DOHH2 (cell line): Measurements from ENCODE around the gene PRKCH.

Experiments
- H3F3A ChIP-seq: fragments of 200-600 bp; sonication (generic), shearing (Covaris generic); 2 replicates; pipeline ENCODE4 v1.6.0; 2016; ENCODE audit warnings: antibody characterized with exemption, mild to moderate bottlenecking; ENCODE audit not compliant: control insufficient read depth, insufficient read depth
- H3K27ac ChIP-seq: fragments of 200-600 bp; sonication (generic); 2 replicates; pipeline ENCODE4 v1.5.1; 2014; ENCODE audit warnings: low read depth, mild to moderate bottlenecking, low read length, moderate library complexity
- H3K27me3 ChIP-seq: fragments of 200-600 bp; sonication (generic); 2 replicates; pipeline ENCODE4 v1.6.1; 2014; ENCODE audit warnings: mild to moderate bottlenecking, low read length, mixed read lengths; ENCODE audit not compliant: control insufficient read depth
- H3K36me3 ChIP-seq: fragments of 200-600 bp; sonication (generic); 2 replicates; pipeline ENCODE4 v1.6.1; 2014; ENCODE audit warnings: mild to moderate bottlenecking, low read length, moderate library complexity, mixed read lengths; ENCODE audit not compliant: control insufficient read depth
- H3K4me1 ChIP-seq: fragments of 200-600 bp; sonication (generic); 2 replicates; pipeline ENCODE4 v1.6.1; 2014; ENCODE audit warnings: mild to moderate bottlenecking, low read length, mixed read lengths; ENCODE audit not compliant: control insufficient read depth
- H3K4me2 ChIP-seq: fragments of 200-600 bp; sonication (generic); 2 replicates; pipeline ENCODE4 v1.6.0; 2014; ENCODE audit warnings: mild to moderate bottlenecking, low read length, moderate library complexity
- H3K4me3 ChIP-seq: fragments of 200-600 bp; sonication (generic); 2 replicates; pipeline ENCODE4 v1.5.1; 2014; ENCODE audit warnings: mild to moderate bottlenecking, low read length, mixed read lengths
- H3K79me2 ChIP-seq: fragments of 200-600 bp; sonication (generic); 2 replicates; pipeline ENCODE4 v1.6.1; 2014; ENCODE audit warnings: mild to moderate bottlenecking, low read length, mixed read lengths; ENCODE audit not compliant: control insufficient read depth
- H3K9me2 ChIP-seq: fragments of 200-600 bp; sonication (generic); replicated peaks from 2 replicates; pipeline ENCODE4 v1.6.1; 2014; ENCODE audit warnings: mild to moderate bottlenecking, low read length, mixed read lengths; ENCODE audit not compliant: control insufficient read depth
- H3K9me3 ChIP-seq: fragments of 200-600 bp; sonication (generic); 2 replicates; pipeline ENCODE4 v1.6.1; 2014; ENCODE audit warnings: antibody characterized with exemption, low read length, mixed read lengths; ENCODE audit not compliant: control insufficient read depth, insufficient read depth
- H4K20me1 ChIP-seq: fragments of 200-600 bp; sonication (generic); 2 replicates; pipeline ENCODE4 v1.6.0; 2014; ENCODE audit warnings: low read depth, mild to moderate bottlenecking, antibody characterized with exemption, low read length, moderate library complexity; ENCODE audit not compliant: control insufficient read depth, insufficient read depth
- CTCF ChIP-seq: fragments of 200-600 bp; sonication (generic); IDR thresholded peaks from one replicate; pipeline ENCODE4 v1.5.1; 2014; ENCODE audit warnings: antibody characterized with exemption, mild to moderate bottlenecking, low read depth, low read length; ENCODE audit not compliant: poor library complexity, severe bottlenecking
- EZH2phosphoT487 ChIP-seq: fragments of 200-600 bp; sonication (generic); IDR thresholded peaks from 2 replicates; pipeline ENCODE4 v1.6.1; 2017; ENCODE audit warnings: borderline replicate concordance, mild to moderate bottlenecking, antibody characterized with exemption, low read length, moderate library complexity, mixed read lengths

PRKCH gene

DNA sequence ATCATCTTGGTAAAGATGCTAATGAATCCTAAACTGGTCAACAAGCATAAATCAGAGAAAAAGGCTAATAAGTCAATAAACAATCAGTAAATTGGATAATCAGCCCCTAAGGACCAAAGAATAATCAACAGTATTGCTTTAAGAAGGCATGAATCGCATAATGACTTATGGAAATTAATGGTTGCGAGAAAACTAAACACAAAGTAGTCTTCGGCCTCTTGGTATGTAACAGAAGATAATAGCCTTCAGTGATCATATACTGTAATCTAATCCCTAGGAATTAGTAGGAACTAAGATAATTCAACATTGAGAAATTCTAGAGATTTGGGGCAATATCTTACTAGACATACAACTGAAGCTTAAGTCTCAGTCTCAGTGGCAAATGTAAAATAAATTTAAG, 122.1 kb downstream of the PRKCH start:
- H3K4me3 ChIP-seq: no peak overlapping the region
- no peak overlapping the region for H3K27ac ChIP-seq
- no peaks in the 10 kb centered on the region for H3K9me2 ChIP-seq
- H3K9me3 ChIP-seq: no peaks in the 10 kb centered on the region
- H3F3A ChIP-seq: no peaks in the 10 kb centered on the region
- H3K79me2 ChIP-seq: no peaks in the 10 kb centered on the region
- no peaks in the 10 kb centered on the region for H3K36me3 ChIP-seq
- no peaks in the 10 kb centered on the region for H3K27me3 ChIP-seq
- H3K4me1 ChIP-seq: peaks cover 13% of the 10 kb centered on the region
- H4K20me1 ChIP-seq: no peaks in the 10 kb centered on the region
- H3K4me2 ChIP-seq: no peak overlapping the region
- TF ChIP-seq CTCF (no peak), EZH2phosphoT487 (no peak)

DNA sequence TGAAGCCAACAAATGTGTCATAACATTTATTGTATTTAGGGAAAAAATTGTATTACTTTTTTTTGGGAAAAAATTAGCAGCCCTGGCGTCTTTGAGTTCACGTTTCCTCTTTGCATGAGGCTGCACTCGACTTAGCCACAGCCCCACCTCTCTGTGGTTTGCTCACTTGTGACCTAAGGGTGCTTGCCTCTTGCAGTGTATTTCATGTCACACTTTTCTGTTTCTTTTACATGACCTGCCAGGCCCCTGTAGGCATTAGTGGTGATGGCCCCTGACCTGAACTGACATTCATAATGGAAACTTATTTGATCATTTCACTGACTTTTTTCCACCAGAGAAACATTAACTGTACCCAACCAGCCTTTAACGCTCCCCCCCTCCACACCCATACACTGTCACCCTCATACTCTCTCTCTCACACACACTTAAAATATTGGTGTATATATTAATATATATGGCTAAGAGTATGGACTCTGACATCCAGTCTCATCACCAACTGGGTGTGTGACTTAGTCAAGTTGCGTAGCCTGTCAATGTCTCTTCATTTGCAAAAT, 122.9 kb downstream of the PRKCH start:
- Histone ChIP-seq H3K79me2 (no peaks in the 10 kb centered on the region), H4K20me1 (no peaks in the 10 kb centered on the region), H3K4me1 (peaks cover 10% of the 10 kb centered on the region), H3K36me3 (no peaks in the 10 kb centered on the region), H3K9me2 (no peaks in the 10 kb centered on the region), H3K9me3 (no peaks in the 10 kb centered on the region), H3K27me3 (no peaks in the 10 kb centered on the region), H3K27ac (no peak overlapping the region), H3K4me3 (no peak overlapping the region), H3K4me2 (peak overlapping the region; percentile 14), H3F3A (no peaks in the 10 kb centered on the region)
- no peak for TF ChIP-seq EZH2phosphoT487
- no peak for TF ChIP-seq CTCF

DNA sequence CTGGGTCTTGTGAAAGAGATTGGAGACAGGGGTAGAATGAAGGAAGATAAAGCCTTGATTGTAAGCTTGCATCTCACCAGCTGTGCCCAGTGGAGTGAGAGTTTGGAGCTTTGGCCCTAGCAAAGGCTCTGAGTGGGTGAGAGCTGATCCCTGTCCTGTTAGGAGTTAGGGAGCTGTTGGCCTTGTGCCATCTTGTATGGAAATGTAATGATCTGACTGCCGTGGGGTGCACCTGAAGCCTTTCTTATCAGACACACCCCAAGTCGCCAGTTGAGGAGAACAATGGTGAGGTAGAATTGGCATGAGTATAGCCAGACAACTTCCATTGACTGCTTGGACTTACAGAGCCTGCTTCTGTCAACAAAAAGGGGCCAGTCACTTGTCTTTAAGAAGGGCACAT, 130.1 kb downstream of the PRKCH start:
- Histone ChIP-seq H3F3A (no peaks in the 10 kb centered on the region), H3K9me3 (no peaks in the 10 kb centered on the region), H3K9me2 (no peaks in the 10 kb centered on the region), H4K20me1 (no peaks in the 10 kb centered on the region), H3K4me2 (no peak overlapping the region), H3K4me3 (no peak overlapping the region), H3K4me1 (no peaks in the 10 kb centered on the region), H3K27ac (no peak overlapping the region), H3K27me3 (peaks cover 6% of the 10 kb centered on the region; the same call in 1 of the 2 replicates), H3K36me3 (no peaks in the 10 kb centered on the region), H3K79me2 (no peaks in the 10 kb centered on the region)
- no peak for TF ChIP-seq EZH2phosphoT487

DNA sequence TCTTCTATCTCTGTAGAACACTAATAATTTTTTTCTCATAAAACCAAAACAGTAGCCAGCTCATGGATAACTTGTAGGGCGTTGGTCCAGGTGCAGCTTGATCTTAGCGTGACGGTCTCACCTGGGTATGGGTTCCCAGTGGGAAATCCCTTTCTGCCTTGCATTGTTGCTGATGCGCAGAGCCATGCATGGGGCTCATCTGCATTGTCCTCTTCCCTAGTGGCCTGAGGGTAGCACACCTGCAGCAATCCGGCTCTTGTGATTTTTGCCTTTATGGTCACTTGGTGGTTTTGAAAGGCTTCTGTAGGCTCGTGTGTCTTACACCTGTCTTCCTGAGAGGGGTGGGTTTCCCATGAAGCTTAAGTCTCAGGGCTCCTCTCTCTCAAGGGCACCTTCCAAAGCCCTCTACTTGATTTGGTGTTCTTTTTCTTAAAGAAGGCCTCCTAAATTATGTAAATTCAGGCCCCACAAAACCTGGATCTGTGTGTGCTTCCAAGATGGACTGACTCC, 130.6 kb downstream of the PRKCH start:
- TF ChIP-seq EZH2phosphoT487 (no peak), CTCF (no peak)
- Histone ChIP-seq H4K20me1 (no peaks in the 10 kb centered on the region), H3K9me2 (no peaks in the 10 kb centered on the region), H3K4me2 (no peak overlapping the region), H3K27me3 (peaks cover 6% of the 10 kb centered on the region; the same call in 1 of the 2 replicates), H3K79me2 (no peaks in the 10 kb centered on the region), H3K27ac (no peak overlapping the region), H3K36me3 (no peaks in the 10 kb centered on the region), H3F3A (no peaks in the 10 kb centered on the region), H3K4me1 (peaks cover 3% of the 10 kb centered on the region), H3K4me3 (no peak overlapping the region), H3K9me3 (no peaks in the 10 kb centered on the region)
